Upper lobe of right lung (tissue), 1 donor: ENCODE measurements around the gene DNAJB7. TPM values are rescaled to one million over a fixed set of nuclear protein-coding genes. Genes with fewer than 3 reads are reported as not detected.
A peak's percentile ranks its signal among the peaks of the same experiment; 100 is the strongest.

Source experiments
- ATAC-seq: fragments of 200-7000 bp; cut with Tn5 transposase; one replicate; pipeline ENCODE4 v1.9.1; 2020; ENCODE audit warnings: mild to moderate bottlenecking, moderate library complexity
- DNase-seq: peaks from one replicate; pipeline ENCODE4 v3.0.0-alpha.2; 2020
- H3K27ac ChIP-seq: fragments of 200-600 bp; one replicate; pipeline ENCODE4 v1.8.0; 2022
- H3K27me3 ChIP-seq: fragments of 200-600 bp; one replicate; pipeline ENCODE4 v1.8.0; 2022; ENCODE audit warnings: mild to moderate bottlenecking
- H3K36me3 ChIP-seq: fragments of 200-600 bp; one replicate; pipeline ENCODE4 v1.8.0; 2022
- H3K4me1 ChIP-seq: fragments of 200-600 bp; one replicate; pipeline ENCODE4 v1.8.0; 2022
- H3K4me3 ChIP-seq: fragments of 200-600 bp; one replicate; pipeline ENCODE4 v1.8.0; 2022; ENCODE audit warnings: mild to moderate bottlenecking
- H3K9me3 ChIP-seq: fragments of 200-600 bp; one replicate; pipeline ENCODE4 v1.8.0; 2022
- intact Hi-C: fragments of 100-400 bp; cut with DNase I; formaldehyde crosslinking; loops from one replicate; pipeline ENCODE4 v1.11.0; 2022
- microRNA-seq: library from miRNA; unstranded; fragments of <30 nt; microRNA quantifications from one replicate; pipeline ENCODE4 v1.2.0, GENCODE V29; 2020; ENCODE audit warnings: borderline microRNAs expressed
- total RNA-seq: library from RNA; stranded (reverse); fragmentation: NEBNext Ultra II Directional; extraction: Animal tissue kit (Norgen Biotek cat#: 25700); gene quantifications from one replicate; pipeline ENCODE4 v1.2.1, GENCODE V29; 2021
- TF ChIP-seq, protein P1 (sequence below): fragments of 200-600 bp; IDR thresholded peaks from one replicate; pipeline ENCODE4 v1.8.0; 2022; ENCODE audit warnings: antibody characterized with exemption
- donor health status: DM: no; HTN: yes; CAD: no; lungs with severe emphysema.

DNAJB7 gene
- total RNA-seq, 1 donor from 2014 or later, result not detected

DNA sequence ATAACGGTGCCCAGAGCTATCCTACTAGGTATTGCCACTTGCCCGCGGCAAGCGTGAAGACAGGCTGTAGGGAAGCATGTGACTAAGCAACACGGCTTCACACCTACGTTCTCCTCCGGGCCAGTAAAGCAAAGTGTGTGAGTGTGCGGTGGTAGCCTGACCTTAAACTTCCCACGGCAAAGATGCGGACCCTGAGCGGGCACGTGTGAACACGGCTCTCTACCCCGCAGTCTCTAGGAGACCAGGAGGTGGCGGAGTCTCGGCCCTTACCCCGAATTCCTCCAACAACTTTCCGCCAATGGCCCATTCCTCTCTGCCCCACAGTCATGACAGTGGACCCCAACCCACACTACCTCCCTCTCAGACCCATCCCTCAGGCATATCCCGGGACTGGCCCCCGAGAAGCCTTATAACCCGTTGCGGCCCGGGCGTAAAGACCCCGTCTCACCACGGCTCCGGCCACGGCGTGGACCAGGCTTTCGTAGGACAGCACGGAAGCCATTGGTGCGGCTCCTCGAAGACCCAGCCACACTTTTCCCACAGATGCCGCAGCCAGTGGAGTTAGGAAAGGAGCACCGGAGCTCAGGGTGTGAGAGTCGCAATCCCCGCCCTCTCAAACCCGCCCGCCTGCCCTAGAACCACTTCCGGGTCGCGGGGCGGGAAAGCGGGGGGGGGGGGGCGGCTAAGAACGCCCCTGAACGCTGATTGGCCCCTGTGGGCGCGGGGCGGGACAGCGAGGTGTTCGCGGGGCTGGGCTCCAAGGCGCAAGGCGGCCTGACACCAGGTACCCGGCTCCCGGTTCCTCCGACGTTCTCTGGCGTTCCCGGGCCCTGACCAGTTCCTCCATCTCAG lies 42.9 kb downstream of the DNAJB7 start, which contains the start of gene SLC25A17:
SLC25A17 (minus strand) TSS at position 600 of the 852 bp plus-strand sequence; CDS start at position 502, 98 bp downstream.
- intact Hi-C loops, result no loop called here
- H3K27ac ChIP-seq, result peak within 1 kb of the TSS; percentile 69
- DNase-seq (peak; percentile 95), ATAC-seq (peak; percentile 99)
- H3K9me3 ChIP-seq, result no peaks in the 10 kb centered on the region
- H3K4me1 ChIP-seq, result peaks cover 25% of the 10 kb centered on the region
- H3K36me3 ChIP-seq, result peaks cover 18% of the 10 kb centered on the region
- H3K27me3 ChIP-seq, result no peaks in the 10 kb centered on the region
- peak within 1 kb of the TSS; percentile 100 for H3K4me3 ChIP-seq
- TF ChIP-seq, protein P1, sequence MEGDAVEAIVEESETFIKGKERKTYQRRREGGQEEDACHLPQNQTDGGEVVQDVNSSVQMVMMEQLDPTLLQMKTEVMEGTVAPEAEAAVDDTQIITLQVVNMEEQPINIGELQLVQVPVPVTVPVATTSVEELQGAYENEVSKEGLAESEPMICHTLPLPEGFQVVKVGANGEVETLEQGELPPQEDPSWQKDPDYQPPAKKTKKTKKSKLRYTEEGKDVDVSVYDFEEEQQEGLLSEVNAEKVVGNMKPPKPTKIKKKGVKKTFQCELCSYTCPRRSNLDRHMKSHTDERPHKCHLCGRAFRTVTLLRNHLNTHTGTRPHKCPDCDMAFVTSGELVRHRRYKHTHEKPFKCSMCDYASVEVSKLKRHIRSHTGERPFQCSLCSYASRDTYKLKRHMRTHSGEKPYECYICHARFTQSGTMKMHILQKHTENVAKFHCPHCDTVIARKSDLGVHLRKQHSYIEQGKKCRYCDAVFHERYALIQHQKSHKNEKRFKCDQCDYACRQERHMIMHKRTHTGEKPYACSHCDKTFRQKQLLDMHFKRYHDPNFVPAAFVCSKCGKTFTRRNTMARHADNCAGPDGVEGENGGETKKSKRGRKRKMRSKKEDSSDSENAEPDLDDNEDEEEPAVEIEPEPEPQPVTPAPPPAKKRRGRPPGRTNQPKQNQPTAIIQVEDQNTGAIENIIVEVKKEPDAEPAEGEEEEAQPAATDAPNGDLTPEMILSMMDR, result peak; percentile 39

DNA sequence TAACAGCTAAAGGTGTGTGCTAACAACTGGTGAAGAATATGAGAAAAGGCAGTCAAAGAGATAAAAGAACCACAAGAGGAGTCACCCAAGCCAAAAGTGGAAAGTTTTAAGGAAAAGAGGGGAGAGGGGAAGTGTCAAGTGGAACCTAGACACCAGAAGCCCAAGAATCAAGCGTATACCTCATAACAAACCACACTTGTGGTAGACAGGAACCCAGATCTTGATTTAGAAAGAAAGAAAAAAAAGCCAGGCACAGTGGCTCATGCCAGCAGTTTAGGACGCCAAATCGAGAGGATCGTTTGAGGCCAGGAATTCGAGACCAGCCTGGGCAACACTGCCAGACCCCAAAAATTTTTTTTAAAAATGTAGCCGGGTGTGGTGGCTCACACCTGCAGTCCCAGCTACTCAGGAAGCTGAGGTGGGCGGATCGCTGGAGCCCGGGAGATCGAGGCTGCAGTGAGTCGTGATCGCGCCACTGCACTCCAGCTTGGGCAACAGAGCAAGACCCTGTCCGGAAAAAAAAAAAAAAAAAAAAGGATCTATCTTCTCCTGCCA lies 43.6 kb downstream of the DNAJB7 start:
- intact Hi-C loops, result no loop called here
- H3K4me1 ChIP-seq, result peaks cover 25% of the 10 kb centered on the region
- H3K27ac ChIP-seq, result peak overlapping the region; percentile 69
- no peaks in the 10 kb centered on the region for H3K9me3 ChIP-seq
- TF ChIP-seq, protein P1, result no peak
- peaks cover 11% of the 10 kb centered on the region for H3K36me3 ChIP-seq
- ATAC-seq, result no peak
- no peaks in the 10 kb centered on the region for H3K27me3 ChIP-seq
- peak overlapping the region; percentile 100 for H3K4me3 ChIP-seq
- DNase-seq, result no peak

DNA sequence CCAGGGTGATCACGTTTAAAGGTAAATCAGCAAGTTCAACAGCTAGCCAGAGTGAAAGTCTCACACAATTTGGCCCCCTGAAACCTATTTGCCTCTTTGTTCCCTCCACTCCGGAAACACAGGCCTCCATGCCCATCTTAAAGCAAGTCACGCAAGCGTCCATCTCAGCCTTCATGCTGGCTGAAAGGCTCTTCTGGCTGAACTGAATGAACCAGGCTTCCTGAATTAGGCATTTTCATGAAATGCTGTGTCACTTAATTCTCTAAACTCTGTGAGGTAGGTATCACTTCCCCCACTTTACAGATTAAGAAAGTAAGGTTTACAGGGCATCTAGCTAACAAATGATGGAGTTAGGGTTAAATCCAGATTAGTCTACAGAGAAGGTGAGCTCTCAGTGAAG lies 44.2 kb downstream of the DNAJB7 start:
- H3K36me3 ChIP-seq, result peaks cover 6% of the 10 kb centered on the region
- intact Hi-C loops, result no loop called here
- no peaks in the 10 kb centered on the region for H3K27me3 ChIP-seq
- peaks cover 25% of the 10 kb centered on the region for H3K4me1 ChIP-seq
- ATAC-seq, result no peak
- no peak for DNase-seq
- TF ChIP-seq, protein P1, result no peak
- H3K27ac ChIP-seq, result no peak overlapping the region
- H3K4me3 ChIP-seq, result peak overlapping the region; percentile 100
- H3K9me3 ChIP-seq, result no peaks in the 10 kb centered on the region

DNA sequence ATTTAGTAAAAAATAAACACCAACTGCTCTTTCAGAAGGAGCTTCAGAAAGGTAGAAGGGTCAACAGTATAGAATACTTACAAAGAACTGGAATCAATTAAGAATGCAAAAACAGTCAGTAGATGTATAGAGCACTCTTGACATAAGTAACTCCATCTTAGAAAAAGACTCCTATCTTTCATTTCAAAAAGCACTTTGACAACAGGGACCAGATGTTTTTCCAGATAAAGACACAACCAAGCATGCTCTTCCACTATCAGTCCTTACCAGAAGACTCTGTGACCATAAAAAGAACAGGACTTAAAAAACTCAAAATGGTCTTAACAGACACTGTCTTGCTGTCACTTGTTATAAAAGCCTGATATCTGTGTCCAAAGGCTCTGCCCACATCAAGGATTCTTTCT lies 48.0 kb downstream of the DNAJB7 start:
- TF ChIP-seq, protein P1, result no peak
- H3K27me3 ChIP-seq, result no peaks in the 10 kb centered on the region
- peaks cover 19% of the 10 kb centered on the region for H3K4me1 ChIP-seq
- no peak overlapping the region for H3K4me3 ChIP-seq
- no peak overlapping the region for H3K27ac ChIP-seq
- H3K36me3 ChIP-seq, result no peaks in the 10 kb centered on the region
- DNase-seq (no peak), ATAC-seq (no peak)
- intact Hi-C loops, result no loop called here
- no peaks in the 10 kb centered on the region for H3K9me3 ChIP-seq

Small RNAs within 50 kb of the gene (microRNA-seq; reads per million reads assigned to microRNA genes)
- gene MIR4766, result not detected

Other genes with a start within 250 kb of the DNAJB7 start
- gene MRTFA, start 225.4 kb downstream of the DNAJB7 start, total RNA-seq, result 60.4 TPM
- gene MCHR1, start 182.6 kb downstream of the DNAJB7 start, total RNA-seq, result not detected
- 13.8 TPM for gene SLC25A17, start 42.8 kb downstream of the DNAJB7 start, total RNA-seq
- gene ST13, start 5.5 kb downstream of the DNAJB7 start, total RNA-seq, result 192 TPM
- gene XPNPEP3, start 5.0 kb downstream of the DNAJB7 start, total RNA-seq, result 15.0 TPM
- 45.6 TPM for gene RBX1, start 89.3 kb upstream of the DNAJB7 start, total RNA-seq
- 78.9 TPM for gene EP300, start 230.5 kb upstream of the DNAJB7 start, total RNA-seq